ENCODE results near the gene ARHGAP22.

DNA sequence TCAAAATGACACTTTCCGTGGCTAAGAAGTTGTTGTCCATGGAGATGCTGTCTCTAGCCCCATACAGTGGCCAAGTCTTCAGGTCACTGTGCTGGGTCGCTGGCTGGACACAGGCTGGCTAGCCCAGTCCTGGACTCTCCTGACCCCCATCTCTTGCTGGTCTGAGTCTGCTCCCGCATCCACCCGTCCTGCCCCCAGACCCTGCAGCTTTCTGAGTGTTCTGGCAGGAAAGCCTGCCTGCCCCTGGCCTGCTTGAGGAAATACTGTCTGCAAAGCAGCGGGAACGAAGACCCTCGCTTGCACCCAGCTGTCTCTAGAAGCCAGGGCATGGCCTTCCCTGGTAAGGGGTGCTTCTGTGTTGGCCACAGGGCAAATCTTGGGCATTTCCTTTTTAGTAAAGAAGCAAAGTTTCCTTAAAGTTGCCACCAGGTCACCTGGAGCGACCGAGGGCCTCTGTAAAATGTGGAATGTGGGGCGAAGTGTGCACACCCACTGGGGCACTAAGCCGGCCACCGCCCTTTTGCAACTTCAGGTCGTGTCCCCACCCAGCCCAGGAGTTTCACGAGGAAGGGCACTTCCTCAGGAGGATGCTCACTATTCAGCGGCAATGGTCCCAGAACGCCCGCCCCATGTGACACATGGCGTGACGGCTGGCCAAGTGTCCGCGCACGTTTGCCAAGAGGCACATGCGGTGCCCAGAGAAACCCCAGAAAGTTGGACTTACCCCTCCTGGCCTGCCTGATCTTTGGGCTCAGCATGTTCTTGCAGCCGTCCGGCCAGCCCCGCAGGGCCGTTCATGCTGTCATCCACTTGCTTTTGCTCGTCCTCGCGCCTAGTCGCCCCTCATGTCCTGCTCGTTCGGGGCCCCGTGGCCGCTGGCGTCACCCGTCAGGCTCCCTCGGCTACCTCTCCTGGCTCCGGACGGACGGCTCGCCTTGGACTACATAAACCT is 558 bp downstream of the ARHGAP22 start:
- TF ChIP-seq, protein P1, sequence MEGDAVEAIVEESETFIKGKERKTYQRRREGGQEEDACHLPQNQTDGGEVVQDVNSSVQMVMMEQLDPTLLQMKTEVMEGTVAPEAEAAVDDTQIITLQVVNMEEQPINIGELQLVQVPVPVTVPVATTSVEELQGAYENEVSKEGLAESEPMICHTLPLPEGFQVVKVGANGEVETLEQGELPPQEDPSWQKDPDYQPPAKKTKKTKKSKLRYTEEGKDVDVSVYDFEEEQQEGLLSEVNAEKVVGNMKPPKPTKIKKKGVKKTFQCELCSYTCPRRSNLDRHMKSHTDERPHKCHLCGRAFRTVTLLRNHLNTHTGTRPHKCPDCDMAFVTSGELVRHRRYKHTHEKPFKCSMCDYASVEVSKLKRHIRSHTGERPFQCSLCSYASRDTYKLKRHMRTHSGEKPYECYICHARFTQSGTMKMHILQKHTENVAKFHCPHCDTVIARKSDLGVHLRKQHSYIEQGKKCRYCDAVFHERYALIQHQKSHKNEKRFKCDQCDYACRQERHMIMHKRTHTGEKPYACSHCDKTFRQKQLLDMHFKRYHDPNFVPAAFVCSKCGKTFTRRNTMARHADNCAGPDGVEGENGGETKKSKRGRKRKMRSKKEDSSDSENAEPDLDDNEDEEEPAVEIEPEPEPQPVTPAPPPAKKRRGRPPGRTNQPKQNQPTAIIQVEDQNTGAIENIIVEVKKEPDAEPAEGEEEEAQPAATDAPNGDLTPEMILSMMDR (IDR thresholded peaks at IDR 0.05) = no peak
- TF ChIP-seq POLR2A (IDR thresholded peaks at IDR 0.05) = no peak
